Measurements from ENCODE around the gene OGFOD3.
"Not testable (repeated sequence)": the region's sequence is repeated elsewhere in the genome, so short reads cannot be mapped to it uniquely, and the experiment has no call there.

Gene OGFOD3

DNA sequence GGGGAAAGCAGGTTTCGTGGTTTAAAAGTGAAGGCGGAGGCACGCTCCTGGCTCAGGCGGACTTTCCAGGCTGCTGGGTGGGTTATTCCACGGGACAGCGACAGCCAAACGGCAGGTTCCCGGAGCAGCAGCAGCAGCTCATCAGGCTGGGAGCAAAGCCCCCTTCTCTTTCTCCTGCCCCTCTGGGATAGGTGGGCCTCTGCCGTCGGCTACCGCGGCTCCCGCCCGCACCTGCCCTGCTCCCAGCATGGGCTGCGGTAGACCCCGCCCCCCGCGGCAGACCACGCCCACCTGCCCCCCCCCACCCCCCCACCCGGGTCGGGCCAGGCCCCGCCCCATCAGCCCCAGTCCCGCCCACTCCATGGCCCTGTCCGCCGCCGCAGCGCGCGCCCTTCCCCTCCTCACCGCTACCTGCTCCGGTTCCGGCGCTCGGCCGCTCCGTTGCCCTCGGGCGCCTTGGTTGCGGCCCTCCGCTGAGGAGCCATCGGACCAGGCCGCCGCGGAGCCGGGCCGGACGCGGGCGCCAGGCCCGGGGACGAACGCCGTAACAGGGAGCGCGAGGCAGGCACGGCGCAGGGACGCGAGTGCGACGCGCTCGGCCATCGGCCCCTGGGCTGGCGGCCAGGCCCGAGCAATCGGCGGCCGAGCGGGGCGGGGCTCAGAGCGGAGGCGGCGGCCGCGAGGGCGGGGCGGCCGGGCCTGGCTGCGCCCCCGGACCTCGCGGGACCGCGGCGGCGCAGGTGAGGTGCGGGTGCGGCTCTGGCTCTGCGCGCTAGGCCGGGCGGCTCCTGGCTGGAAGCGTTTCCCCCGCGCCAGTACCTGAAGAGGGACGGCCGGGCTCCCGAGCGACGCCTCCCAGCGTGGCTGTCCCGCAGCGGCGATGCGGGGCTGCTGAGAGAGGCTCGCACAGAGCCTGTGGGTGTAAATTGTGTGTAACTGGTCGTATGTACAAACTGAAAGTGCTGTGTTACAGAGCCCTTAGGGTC is at the start of gene OGFOD3, which contains the start of gene HEXD:
Gene OGFOD3 (minus strand): TSS at position 586 of the 986 bp plus-strand sequence. CDS start 101 bp downstream, at position 485.
Gene HEXD (plus strand): TSS at position 347 of the 986 bp plus-strand sequence. CDS start 1,453 bp downstream, outside the sequence.
- in situ Hi-C loops (cut with MboI; ENCODE audit: low pct_unique_long_range_greater_than_20kb, low sequenced_read_pairs, unreplicated experiment): no loop called here
- TF ChIP-seq CTCF (IDR thresholded peaks at IDR 0.05; ENCODE audit: extremely low read depth, insufficient read depth, missing control alignments): no peak
- peak; percentile 99 for DNase-seq (ENCODE audit: low spot score)

DNA sequence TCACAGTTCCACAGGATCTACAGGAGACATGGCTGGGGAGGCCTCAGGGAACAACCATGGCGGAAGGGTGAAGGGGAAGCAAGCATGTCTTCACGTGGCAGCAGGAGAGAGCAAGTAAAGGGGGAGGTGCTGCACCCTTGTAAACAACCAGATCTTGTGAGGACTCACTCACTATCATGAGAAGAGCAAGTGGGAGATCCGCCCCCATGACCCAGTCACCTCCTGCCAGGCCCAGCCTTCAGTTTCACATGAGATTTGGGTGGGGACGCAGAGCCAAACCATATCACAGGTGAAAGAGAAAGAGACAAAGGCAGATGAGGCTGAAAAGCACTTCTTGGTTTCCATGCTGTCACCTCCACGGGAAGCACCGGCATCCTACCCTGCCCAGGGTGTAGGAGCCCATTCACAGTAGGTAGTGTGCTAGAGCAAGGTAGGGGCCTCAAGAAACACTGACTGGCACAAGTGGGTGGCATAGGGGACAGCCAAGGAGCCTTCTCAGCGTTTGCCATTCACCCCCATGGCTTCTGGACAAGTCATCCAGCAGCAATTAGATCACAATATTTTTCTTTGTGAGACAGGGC is 46.7 kb upstream of the OGFOD3 start:
- DNase-seq (ENCODE audit: low spot score): no peak
- in situ Hi-C loops (cut with MboI; ENCODE audit: low pct_unique_long_range_greater_than_20kb, low sequenced_read_pairs, unreplicated experiment): no loop called here
- TF ChIP-seq CTCF (IDR thresholded peaks at IDR 0.05; ENCODE audit: extremely low read depth, insufficient read depth, missing control alignments): no peak

DNA sequence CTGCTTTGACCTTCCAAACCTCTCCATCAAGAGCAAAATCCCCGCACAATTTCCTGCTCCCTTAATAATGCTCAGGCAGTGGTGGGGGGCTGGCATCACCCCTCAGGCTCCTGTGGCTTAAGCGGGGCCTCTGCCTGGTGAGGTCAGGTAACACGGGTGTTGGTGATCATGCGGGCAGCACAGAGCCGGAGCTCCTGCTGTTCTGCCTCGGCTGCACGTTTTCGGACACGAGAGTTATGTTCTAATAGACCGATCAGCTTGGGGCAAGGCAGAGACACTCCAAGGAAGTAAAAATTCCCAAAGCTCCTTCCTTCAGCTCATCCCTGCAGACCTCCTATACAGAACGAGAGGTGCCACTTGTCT is 46.2 kb upstream of the OGFOD3 start:
- in situ Hi-C loops (cut with MboI; ENCODE audit: low pct_unique_long_range_greater_than_20kb, low sequenced_read_pairs, unreplicated experiment): no loop called here
- no peak for DNase-seq (ENCODE audit: low spot score)

GRCh38 chr17:82463925-82464566 is 45.7 kb upstream of the OGFOD3 start:
- no peak for DNase-seq (ENCODE audit: low spot score)
- no peak for TF ChIP-seq CTCF (IDR thresholded peaks at IDR 0.05; ENCODE audit: extremely low read depth, insufficient read depth, missing control alignments)
- in situ Hi-C loops (cut with MboI; ENCODE audit: low pct_unique_long_range_greater_than_20kb, low sequenced_read_pairs, unreplicated experiment): no loop called here

More for the DNA sequence above, 46.2 kb upstream of the OGFOD3 start:
- TF ChIP-seq CTCF (IDR thresholded peaks at IDR 0.05; ENCODE audit: extremely low read depth, insufficient read depth, missing control alignments): no peak

GRCh38 chr17:82463391-82463790 is 45.0 kb upstream of the OGFOD3 start:
- DNase-seq (ENCODE audit: low spot score): no peak
- in situ Hi-C loops (cut with MboI; ENCODE audit: low pct_unique_long_range_greater_than_20kb, low sequenced_read_pairs, unreplicated experiment): no loop called here
- no peak for TF ChIP-seq CTCF (IDR thresholded peaks at IDR 0.05; ENCODE audit: extremely low read depth, insufficient read depth, missing control alignments)

GRCh38 chr17:82461827-82462524 is 43.6 kb upstream of the OGFOD3 start:
- in situ Hi-C loops (cut with MboI; ENCODE audit: low pct_unique_long_range_greater_than_20kb, low sequenced_read_pairs, unreplicated experiment): no loop called here
- TF ChIP-seq CTCF (IDR thresholded peaks at IDR 0.05; ENCODE audit: extremely low read depth, insufficient read depth, missing control alignments): no peak
- DNase-seq (ENCODE audit: low spot score): no peak

- in situ Hi-C loops (cut with MboI; ENCODE audit: low pct_unique_long_range_greater_than_20kb, low sequenced_read_pairs, unreplicated experiment): not testable (repeated sequence)
Observed at GRCh38 chr17:82459936-82460335, 41.5 kb upstream of the OGFOD3 start.

More at GRCh38 chr17:82459936-82460335, 41.5 kb upstream of the OGFOD3 start:
- not testable (repeated sequence) for DNase-seq (ENCODE audit: low spot score)
